OCI-LY7 (cell line): ENCODE measurements around the gene VWA5B2.

Source experiments
- EZH2phosphoT487 ChIP-seq: fragments of 200-600 bp; sonication (generic); IDR thresholded peaks from 2 replicates; pipeline ENCODE4 v1.6.1; 2018; ENCODE audit warnings: low read depth, borderline replicate concordance, mild to moderate bottlenecking, mixed run types, antibody characterized with exemption, low read length, moderate library complexity, mixed read lengths
- TF ChIP-seq, protein P1 (sequence below): fragments of 200-600 bp; sonication (generic); conservative IDR thresholded peaks from 2 replicates; pipeline ENCODE4 v1.5.1; 2014; ENCODE audit warnings: mild to moderate bottlenecking, antibody characterized with exemption, low read length, moderate library complexity, mixed read lengths

DNA sequence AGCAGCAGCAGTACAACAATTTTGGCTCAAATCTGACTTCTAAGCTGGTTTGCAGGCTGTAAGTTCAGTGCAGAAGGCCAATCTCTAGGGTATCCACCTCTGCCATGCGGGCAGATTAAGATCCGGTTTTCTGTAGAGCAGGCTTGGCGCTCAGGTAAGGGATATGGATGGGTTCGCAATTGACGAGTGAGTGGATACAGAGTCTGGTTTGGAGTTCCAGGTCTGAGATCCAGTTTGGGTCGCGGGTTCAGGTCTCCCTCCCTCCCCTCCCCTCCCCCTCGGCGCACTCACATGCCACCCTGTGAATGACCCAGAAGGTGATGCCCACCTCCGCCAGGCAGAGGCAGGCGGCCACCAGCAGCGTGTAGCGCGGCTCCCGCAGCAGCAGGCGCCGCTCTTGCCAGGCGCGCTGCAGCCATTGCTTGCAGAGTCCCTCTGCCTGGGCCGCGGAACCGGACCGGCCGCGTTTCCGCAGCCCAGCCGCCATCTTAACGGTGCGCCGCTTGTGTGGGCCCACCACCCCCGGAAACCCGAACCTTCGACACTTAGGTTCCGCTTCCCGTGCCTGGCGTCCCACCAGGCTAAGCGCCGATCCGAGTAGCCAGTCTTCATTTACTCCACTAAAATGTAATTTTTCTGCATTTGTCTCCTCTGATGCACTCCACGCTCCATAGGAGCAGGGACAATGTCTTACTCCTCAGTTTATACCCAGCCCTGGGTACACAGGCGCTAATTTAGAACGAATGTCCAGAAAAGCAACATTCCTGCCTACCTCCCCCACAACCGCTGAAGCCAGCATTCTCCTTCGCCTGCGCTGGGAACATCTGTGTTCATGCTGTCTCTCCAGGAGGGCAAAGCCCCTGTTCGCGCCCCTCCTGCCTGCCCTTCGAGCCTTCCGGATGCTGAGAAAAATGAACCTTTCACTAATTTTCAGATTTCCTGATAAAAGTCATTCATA, 19.3 kb downstream of the VWA5B2 start, which contains the start of gene ALG3:
- no peak for TF ChIP-seq EZH2phosphoT487
- TF ChIP-seq, protein P1, sequence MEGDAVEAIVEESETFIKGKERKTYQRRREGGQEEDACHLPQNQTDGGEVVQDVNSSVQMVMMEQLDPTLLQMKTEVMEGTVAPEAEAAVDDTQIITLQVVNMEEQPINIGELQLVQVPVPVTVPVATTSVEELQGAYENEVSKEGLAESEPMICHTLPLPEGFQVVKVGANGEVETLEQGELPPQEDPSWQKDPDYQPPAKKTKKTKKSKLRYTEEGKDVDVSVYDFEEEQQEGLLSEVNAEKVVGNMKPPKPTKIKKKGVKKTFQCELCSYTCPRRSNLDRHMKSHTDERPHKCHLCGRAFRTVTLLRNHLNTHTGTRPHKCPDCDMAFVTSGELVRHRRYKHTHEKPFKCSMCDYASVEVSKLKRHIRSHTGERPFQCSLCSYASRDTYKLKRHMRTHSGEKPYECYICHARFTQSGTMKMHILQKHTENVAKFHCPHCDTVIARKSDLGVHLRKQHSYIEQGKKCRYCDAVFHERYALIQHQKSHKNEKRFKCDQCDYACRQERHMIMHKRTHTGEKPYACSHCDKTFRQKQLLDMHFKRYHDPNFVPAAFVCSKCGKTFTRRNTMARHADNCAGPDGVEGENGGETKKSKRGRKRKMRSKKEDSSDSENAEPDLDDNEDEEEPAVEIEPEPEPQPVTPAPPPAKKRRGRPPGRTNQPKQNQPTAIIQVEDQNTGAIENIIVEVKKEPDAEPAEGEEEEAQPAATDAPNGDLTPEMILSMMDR = no peak
